IMR-90 (cell line): ENCODE results near the gene CCDC77. TPM values are rescaled to one million over a fixed set of nuclear protein-coding genes. Genes with fewer than 3 reads are reported as not detected.

Source experiments
- ATAC-seq: fragments of 200-7000 bp; cut with Tn5 transposase; 2 replicates; pipeline ENCODE4 v1.9.1; 2020; ENCODE audit warnings: low read depth, mild to moderate bottlenecking, moderate library complexity
- BruUV-seq: library from RNA; stranded (reverse); fragments of 400-500 nt; replicated peaks from 2 replicates; lab custom pipeline; 2021; lab: Mats Ljungman, UMichigan
- CTCF ChIA-PET: fragments of 300-600 bp; formaldehyde crosslinking; extraction: SDS; loops from one replicate; lab custom pipeline; 2021; ENCODE audit warnings: antibody characterized with exemption; lab: Yijun Ruan, JAX
- POLR2A ChIA-PET: fragments of 300-600 bp; sonication (Branson Sonifier 250); formaldehyde crosslinking; loops from one replicate; lab custom pipeline; 2022; ENCODE audit warnings: antibody characterized with exemption; ENCODE audit not compliant: unreplicated experiment; lab: Charles Lee
- DNase-seq: peaks from one replicate; pipeline ENCODE4 v3.0.0; 2013
- H2AFZ ChIP-seq: replicated peaks from 2 replicates; pipeline ENCODE3; 2013; ENCODE audit warnings: low read length, mild to moderate bottlenecking; ENCODE audit not compliant: poor library complexity
- H2AK5ac ChIP-seq: 2 replicates; pipeline ENCODE4 v1.6.1; 2013; ENCODE audit warnings: low read depth, low read length, inconsistent platforms
- H2AK9ac ChIP-seq: replicated peaks from 2 replicates; pipeline ENCODE3; 2013; ENCODE audit warnings: mild to moderate bottlenecking, low read depth, low read length, moderate library complexity; ENCODE audit not compliant: poor library complexity
- H2BK120ac ChIP-seq: 2 replicates; pipeline ENCODE4 v1.6.1; 2013; ENCODE audit warnings: low read depth, low read length, inconsistent platforms
- H2BK15ac ChIP-seq: 3 replicates; pipeline ENCODE4 v1.6.1; 2013; ENCODE audit warnings: low read depth, low read length, inconsistent platforms
- H2BK20ac ChIP-seq: 2 replicates; pipeline ENCODE4 v1.6.1; 2013; ENCODE audit warnings: low read depth, mild to moderate bottlenecking, inconsistent platforms, low read length, moderate library complexity
- H2BK5ac ChIP-seq: 2 replicates; pipeline ENCODE4 v1.6.1; 2013; ENCODE audit warnings: mild to moderate bottlenecking, low read depth, low read length, inconsistent platforms; ENCODE audit not compliant: poor library complexity, severe bottlenecking
- H3K14ac ChIP-seq: replicated peaks from 2 replicates; pipeline ENCODE4 v1.6.1; 2013; ENCODE audit warnings: low read depth, low read length, inconsistent platforms
- H3K18ac ChIP-seq: 2 replicates; pipeline ENCODE4 v1.6.1; 2013; ENCODE audit warnings: low read depth, low read length, control low read depth
- H3K23ac ChIP-seq: 2 replicates; pipeline ENCODE4 v1.6.1; 2013; ENCODE audit warnings: low read depth, low read length, inconsistent platforms
- H3K27ac ChIP-seq: 2 replicates; pipeline ENCODE4 v1.5.1; 2013; ENCODE audit warnings: mild to moderate bottlenecking, control low read depth, low read length; ENCODE audit not compliant: insufficient read depth
- H3K27me3 ChIP-seq: 2 replicates; pipeline ENCODE4 v1.6.1; 2013; ENCODE audit warnings: low read length; ENCODE audit not compliant: control insufficient read depth, insufficient read depth
- H3K36me3 ChIP-seq: 2 replicates; pipeline ENCODE4 v1.6.1; 2013; ENCODE audit warnings: low read length, mixed read lengths; ENCODE audit not compliant: control insufficient read depth, insufficient read depth
- H3K4ac ChIP-seq: 2 replicates; pipeline ENCODE4 v1.6.1; 2013; ENCODE audit warnings: low read depth, low read length, inconsistent platforms
- H3K4me1 ChIP-seq: 2 replicates; pipeline ENCODE4 v1.6.1; 2013; ENCODE audit warnings: low read length, mixed read lengths; ENCODE audit not compliant: control insufficient read depth, insufficient read depth
- H3K4me2 ChIP-seq: 2 replicates; pipeline ENCODE4 v1.6.1; 2013; ENCODE audit warnings: low read depth, mild to moderate bottlenecking, control low read depth, low read length, moderate library complexity
- H3K4me3 ChIP-seq: 2 replicates; pipeline ENCODE4 v1.5.1; 2013; ENCODE audit warnings: low read depth, mild to moderate bottlenecking, control low read depth, low read length, moderate library complexity; ENCODE audit not compliant: insufficient read depth
- H3K56ac ChIP-seq: 2 replicates; pipeline ENCODE4 v1.6.1; 2013; ENCODE audit warnings: low read length, inconsistent platforms; ENCODE audit not compliant: insufficient read depth; ENCODE audit errors: extremely low read depth
- H3K79me1 ChIP-seq, 2 experiments: 2 replicates each; pipeline ENCODE4 v1.6.1; 2013; ENCODE audit warnings: low read length in 2 of 2, inconsistent platforms in 1 of 2, low read depth in 1 of 2
- H3K9ac ChIP-seq: 2 replicates; pipeline ENCODE4 v1.6.1; 2013; ENCODE audit warnings: low read depth, low read length, control low read depth
- H3K9me1 ChIP-seq: 2 replicates; pipeline ENCODE4 v1.6.1; 2013; ENCODE audit warnings: low read length, inconsistent platforms; ENCODE audit not compliant: insufficient read depth
- H3K9me3 ChIP-seq: 2 replicates; pipeline ENCODE4 v1.6.1; 2013; ENCODE audit warnings: low read length; ENCODE audit not compliant: control insufficient read depth, insufficient read depth
- H4K20me1 ChIP-seq: 2 replicates; pipeline ENCODE4 v1.6.1; 2013; ENCODE audit warnings: low read length, inconsistent platforms; ENCODE audit not compliant: insufficient read depth
- H4K5ac ChIP-seq: 2 replicates; pipeline ENCODE4 v1.6.1; 2013; ENCODE audit warnings: mild to moderate bottlenecking, low read depth, low read length, control low read depth
- H4K8ac ChIP-seq, 2 experiments: 2 replicates each; pipeline ENCODE4 v1.6.1; 2013; ENCODE audit warnings: low read depth in 2 of 2, low read length in 2 of 2, control low read depth in 1 of 2, inconsistent platforms in 1 of 2
- H4K91ac ChIP-seq: 2 replicates; pipeline ENCODE4 v1.6.1; 2013; ENCODE audit warnings: low read depth, low read length, inconsistent platforms; ENCODE audit not compliant: insufficient read depth
- WGBS, 2 experiments: methylation state at CpG; one replicate each; pipeline versions ENCODE4 v1.1.5 to v1.1.7; 2013; ENCODE audit warnings: missing lambda C conversion rate in 2 of 2; ENCODE audit not compliant: insufficient read length in 1 of 2; ENCODE audit errors: extremely low coverage in 2 of 2; 5-methylcytosine and 5-hydroxymethylcytosine counted together
- dilution Hi-C: fragments of 300-500 bp; cut with HindIII; formaldehyde crosslinking; loops from one replicate; pipeline ENCODE4 v1.14.3; 2018; ENCODE audit warnings: low sequenced_read_pairs; ENCODE audit not compliant: unreplicated experiment
- in situ Hi-C: fragments of 300-500 bp; cut with MboI; formaldehyde crosslinking; loops from 3 replicates; pipeline ENCODE4 v1.14.3; 2019; ENCODE audit warnings: low sequenced_read_pairs, inconsistent platforms, mixed read lengths
- intact Hi-C: fragments of 100-400 bp; cut with micrococcal nuclease; formaldehyde crosslinking; loops from 2 replicates; pipeline ENCODE4 v1.10.0; 2022
- polyA plus RNA-seq, 3 experiments: library from polyadenylated mRNA; depleted of rRNA; stranded (reverse); fragments of >200 nt; gene quantifications; 2 replicates each; pipeline ENCODE4 v1.2.3, GENCODE V29; 2012; ENCODE audit warnings: low replicate concordance in 1 of 3
- total RNA-seq: library from RNA; depleted of rRNA; stranded (reverse); fragments of >200 nt; gene quantifications from 2 replicates; pipeline ENCODE4 v1.2.3, GENCODE V29; 2012
- TF ChIP-seq, protein P1 (sequence below): fragments of 150-350 bp; IDR thresholded peaks from 2 replicates; pipeline ENCODE4 v1.6.1; 2016; ENCODE audit warnings: low read depth, mild to moderate bottlenecking, low read length, moderate library complexity, borderline replicate concordance
- TF ChIP-seq, protein P2 (sequence below): conservative IDR thresholded peaks from 2 replicates; pipeline ENCODE4 v1.5.1; 2012; ENCODE audit warnings: mild to moderate bottlenecking, low read depth, low read length, improper control_type of control experiment
- TF ChIP-seq, protein P3 (sequence below): fragments of 150-350 bp; IDR thresholded peaks from 2 replicates; pipeline ENCODE4 v1.6.1; 2017; ENCODE audit warnings: mild to moderate bottlenecking, antibody characterized with exemption, low read length, low read depth

The CCDC77 gene
- total and polyA plus RNA-seq, 2 of the 4 experiments (the other 2 are of a cell fraction): 6.6 to 7.2 TPM

DNA sequence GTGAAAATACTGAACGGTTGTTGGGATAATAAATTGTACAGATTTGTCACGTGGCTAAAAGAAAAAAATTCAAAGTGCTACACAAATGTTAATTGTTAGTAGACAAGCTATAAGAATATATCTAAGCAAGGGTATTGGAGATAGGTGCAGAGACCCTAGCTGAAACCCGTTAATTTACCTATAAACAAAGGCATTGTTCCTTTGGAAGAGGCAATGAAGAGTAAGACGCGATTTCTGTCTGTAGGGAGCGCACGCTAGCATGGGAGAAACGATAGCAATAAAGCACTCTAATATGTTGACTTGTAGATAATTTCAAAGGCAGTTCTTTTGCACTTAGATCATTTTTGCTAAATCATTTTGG, 565 bp downstream of the CCDC77 start:
- Histone ChIP-seq H3K4me3 (peak overlapping the region; percentile 83), H3K79me1 (peaks cover 20 to 32% of the 10 kb centered on the region in 2 experiments), H2BK120ac (no peak overlapping the region), H4K5ac (no peak overlapping the region), H3K56ac (no peak overlapping the region), H4K20me1 (no peaks in the 10 kb centered on the region), H3K9me1 (no peaks in the 10 kb centered on the region; the same call in 1 of the 2 replicates), H2BK20ac (no peak overlapping the region), H3K36me3 (no peaks in the 10 kb centered on the region), H2AK5ac (no peak overlapping the region), H4K91ac (no peak overlapping the region), H3K9me3 (no peaks in the 10 kb centered on the region), H3K27ac (no peak overlapping the region), H3K18ac (no peak overlapping the region), H3K14ac (no peak overlapping the region), H3K23ac (0 out of 2 replicates have a peak overlapping the region, but pooled peaks have one; percentile 21), H3K27me3 (no peaks in the 10 kb centered on the region), H4K8ac (no peak overlapping the region; a peak in 2 of 4 replicates), H2BK15ac (no peak overlapping the region), H3K4ac (no peak overlapping the region), H3K4me1 (no peaks in the 10 kb centered on the region; the same call in 1 of the 2 replicates), H3K9ac (peak overlapping the region; percentile 56), H2AFZ (peak overlapping the region; percentile 95), H2BK5ac (no peak overlapping the region), H2AK9ac (no peak overlapping the region), H3K4me2 (peak overlapping the region; percentile 83)
- no peak for ATAC-seq
- WGBS, 2 experiments: no CpG with 5 or more reads among the region's 8 CpGs
- no TSS peak for BruUV-seq
- intact Hi-C loops: no loop called here
- POLR2A ChIA-PET: interaction anchor here (0.8 kb wide), 1 partner anchor 13 kb away, joined by 4 read pairs; the partner anchor contains the start of gene KDM5A
- peak; percentile 41 for DNase-seq
- dilution Hi-C loops: no loop called here
- TF ChIP-seq, protein P1, sequence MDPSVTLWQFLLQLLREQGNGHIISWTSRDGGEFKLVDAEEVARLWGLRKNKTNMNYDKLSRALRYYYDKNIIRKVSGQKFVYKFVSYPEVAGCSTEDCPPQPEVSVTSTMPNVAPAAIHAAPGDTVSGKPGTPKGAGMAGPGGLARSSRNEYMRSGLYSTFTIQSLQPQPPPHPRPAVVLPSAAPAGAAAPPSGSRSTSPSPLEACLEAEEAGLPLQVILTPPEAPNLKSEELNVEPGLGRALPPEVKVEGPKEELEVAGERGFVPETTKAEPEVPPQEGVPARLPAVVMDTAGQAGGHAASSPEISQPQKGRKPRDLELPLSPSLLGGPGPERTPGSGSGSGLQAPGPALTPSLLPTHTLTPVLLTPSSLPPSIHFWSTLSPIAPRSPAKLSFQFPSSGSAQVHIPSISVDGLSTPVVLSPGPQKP: no peak
- TF ChIP-seq, protein P2, sequence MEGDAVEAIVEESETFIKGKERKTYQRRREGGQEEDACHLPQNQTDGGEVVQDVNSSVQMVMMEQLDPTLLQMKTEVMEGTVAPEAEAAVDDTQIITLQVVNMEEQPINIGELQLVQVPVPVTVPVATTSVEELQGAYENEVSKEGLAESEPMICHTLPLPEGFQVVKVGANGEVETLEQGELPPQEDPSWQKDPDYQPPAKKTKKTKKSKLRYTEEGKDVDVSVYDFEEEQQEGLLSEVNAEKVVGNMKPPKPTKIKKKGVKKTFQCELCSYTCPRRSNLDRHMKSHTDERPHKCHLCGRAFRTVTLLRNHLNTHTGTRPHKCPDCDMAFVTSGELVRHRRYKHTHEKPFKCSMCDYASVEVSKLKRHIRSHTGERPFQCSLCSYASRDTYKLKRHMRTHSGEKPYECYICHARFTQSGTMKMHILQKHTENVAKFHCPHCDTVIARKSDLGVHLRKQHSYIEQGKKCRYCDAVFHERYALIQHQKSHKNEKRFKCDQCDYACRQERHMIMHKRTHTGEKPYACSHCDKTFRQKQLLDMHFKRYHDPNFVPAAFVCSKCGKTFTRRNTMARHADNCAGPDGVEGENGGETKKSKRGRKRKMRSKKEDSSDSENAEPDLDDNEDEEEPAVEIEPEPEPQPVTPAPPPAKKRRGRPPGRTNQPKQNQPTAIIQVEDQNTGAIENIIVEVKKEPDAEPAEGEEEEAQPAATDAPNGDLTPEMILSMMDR: peak; percentile 35
- TF ChIP-seq, protein P3, sequence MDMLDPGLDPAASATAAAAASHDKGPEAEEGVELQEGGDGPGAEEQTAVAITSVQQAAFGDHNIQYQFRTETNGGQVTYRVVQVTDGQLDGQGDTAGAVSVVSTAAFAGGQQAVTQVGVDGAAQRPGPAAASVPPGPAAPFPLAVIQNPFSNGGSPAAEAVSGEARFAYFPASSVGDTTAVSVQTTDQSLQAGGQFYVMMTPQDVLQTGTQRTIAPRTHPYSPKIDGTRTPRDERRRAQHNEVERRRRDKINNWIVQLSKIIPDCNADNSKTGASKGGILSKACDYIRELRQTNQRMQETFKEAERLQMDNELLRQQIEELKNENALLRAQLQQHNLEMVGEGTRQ: 0 out of 2 replicates have a peak, but pooled peaks have one; percentile 14
- CTCF ChIA-PET: interaction anchor here (1.5 kb wide), 1 partner anchor 16 kb away, joined by 3 read pairs; no protein-coding TSS in a partner anchor
- in situ Hi-C loops: no loop called here
